GOT3 (cell line): ENCODE results near the gene UCP2.
"Not testable (repeated sequence)": the region's sequence is repeated elsewhere in the genome, so short reads cannot be mapped to it uniquely, and the experiment has no call there.

Experiments used
- DNase-seq: peaks from one replicate; lab custom pipeline; 2025; ENCODE audit warnings: mixed read lengths; lab: John Stamatoyannopoulos, UW

Gene UCP2

DNA sequence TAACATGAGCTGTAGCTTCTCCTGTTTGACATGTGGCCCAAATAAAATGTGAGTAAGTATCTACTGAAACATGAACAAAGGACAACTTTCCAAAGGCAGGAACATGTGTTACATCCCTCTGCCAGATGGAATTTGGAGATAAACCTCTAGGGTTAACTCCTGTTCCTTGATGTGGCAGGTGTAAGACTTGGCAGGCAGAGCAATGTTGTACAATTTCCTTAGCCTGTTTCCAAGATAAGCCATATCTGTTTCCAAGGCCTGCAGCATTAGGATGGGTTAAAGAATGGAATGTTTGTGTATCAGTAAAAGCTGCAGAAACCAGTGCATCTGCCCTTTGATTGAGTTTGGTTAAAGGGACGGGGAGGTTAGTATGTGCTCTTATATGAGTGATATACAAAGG lies 40.6 kb downstream of the UCP2 start:
- no peak for DNase-seq

DNA sequence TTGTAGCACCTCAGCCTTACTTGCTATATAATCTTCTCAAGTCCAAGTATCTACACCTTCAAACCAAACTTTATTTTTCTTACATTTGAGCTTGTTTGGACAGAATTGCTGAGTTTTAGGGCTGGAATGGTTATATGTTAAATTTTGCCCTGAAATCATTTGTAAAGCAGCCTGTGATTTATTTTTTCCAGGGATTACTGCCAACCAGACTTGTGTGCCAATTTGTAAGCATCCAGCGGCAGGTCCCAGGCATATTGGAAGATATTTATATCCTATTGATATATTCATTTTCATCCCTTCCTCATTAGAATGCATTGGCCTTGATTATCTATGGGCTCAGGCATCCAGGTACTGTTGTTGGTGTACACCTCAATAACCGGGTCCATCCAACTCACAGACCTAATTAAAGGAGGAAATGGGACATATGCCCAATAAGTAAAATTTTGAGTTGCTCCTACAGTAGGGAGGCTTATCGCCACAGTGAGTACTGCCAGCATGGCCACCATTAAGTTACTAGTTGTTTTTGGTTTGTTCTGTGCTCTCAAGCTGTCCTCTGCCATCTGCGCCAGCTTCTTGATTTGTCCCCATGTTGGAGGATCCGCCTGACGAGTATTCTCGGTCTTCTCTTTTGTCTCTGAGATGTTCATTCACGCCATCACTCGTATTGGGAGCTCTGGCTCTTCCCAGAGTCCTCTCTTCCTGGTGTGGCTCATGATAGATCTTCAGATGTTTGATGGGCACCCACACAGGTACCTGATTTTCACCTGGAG lies 41.7 kb downstream of the UCP2 start:
- no peak for DNase-seq

DNA sequence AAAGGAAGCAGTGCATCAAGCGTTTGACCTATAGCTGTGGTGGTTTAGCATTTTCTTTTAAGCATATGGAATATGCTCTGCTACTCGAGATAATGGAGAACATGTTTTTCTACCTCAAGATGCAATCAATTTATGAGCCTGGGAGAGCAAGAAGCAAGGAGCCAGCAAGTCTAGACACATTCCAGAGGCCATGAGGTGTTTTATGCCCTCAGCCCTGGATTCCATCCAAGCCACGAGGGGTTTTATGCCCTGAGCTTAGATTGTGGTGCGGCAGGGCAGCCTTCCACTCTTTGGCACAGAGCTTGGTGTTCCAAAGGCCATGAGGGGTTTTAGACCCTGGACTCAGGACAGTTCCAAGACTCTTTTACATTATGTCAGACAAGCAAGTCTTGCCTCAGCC lies 43.5 kb downstream of the UCP2 start:
- DNase-seq: no peak

DNA sequence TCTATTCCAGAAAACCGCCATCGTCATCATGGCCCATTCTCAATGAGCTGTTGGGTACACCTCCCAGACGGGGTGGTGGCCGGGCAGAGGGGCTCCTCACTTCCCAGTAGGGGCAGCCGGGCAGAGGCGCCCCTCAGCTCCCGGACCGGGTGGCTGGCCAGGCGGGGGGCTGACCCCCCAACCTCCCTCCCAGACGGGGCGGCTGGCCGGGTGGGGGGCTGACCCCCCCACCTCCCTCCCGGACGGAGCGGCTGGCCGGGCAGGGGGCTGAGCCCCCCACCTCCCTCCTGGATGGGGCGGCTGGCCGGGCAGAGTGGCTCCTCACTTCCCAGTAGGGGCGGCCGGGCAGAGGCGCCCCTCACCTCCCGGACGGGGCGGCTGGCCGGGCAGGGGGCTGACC lies 46.6 kb downstream of the UCP2 start:
- DNase-seq: not testable (repeated sequence)

DNA sequence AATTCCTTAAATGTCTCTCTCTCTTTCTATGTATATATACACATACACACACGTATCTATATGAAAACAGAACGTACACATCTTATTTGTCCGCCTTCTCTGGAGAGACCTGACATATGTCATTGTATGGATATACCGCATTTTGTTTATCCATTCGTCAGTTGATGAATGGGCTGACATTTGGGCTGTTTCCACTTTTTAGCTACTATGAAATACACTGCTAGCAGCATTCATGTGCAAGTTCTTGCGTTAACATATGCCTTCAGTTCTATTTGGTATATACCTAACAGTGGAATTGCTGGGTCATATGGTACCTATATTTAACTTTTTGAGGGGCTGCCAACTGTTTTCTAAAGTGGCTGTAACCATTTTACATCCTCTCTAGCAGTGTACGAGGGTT lies 49.9 kb downstream of the UCP2 start:
- no peak for DNase-seq

DNA sequence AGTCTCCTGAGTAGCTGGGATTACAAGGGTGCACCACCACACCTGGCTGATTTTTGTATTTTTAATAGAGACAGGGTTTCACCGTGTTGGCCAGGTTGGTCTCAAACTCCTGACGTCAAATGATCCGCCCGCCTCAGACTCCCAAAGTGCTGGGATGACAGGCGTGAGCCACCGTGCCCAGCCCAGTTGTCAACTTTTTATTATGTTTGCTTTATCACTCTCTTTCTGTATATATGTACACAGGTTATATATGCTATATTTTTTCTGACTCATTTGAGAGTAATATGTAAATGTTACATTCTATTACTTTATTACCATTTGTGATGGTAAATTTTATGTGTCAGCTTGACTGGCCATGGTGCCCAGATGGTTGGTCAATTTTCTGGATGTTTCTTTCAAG lies 50.7 kb downstream of the UCP2 start:
- no peak for DNase-seq

DNA sequence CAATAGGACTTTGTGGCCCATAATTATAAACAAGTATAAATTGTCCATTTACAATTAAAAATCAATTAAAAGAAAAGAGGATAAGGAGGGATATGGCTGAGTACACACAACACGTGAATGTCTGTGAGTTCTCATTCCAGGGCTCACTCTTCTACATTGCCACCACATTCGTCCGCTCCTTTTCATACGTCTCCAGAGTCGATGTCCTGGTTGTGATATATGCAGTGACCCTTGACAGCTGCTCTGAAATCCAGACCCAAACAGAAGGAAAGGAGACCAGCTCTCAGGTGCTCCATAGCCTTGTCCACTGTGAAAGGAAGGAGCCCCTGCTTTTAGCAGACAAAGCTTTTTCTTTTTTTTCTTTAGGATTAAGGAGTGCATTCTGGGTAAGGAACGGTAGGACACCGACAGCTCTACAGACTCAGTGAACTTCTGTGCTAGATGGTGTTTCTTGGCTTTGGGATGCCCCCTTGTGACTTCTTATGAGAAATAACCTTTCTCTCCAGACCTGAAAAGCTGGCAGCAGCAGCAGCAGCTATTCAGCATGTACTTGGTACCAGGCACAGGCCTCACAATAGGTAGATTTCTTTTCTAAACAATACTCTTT lies 51.5 kb downstream of the UCP2 start:
- DNase-seq: no peak

DNA sequence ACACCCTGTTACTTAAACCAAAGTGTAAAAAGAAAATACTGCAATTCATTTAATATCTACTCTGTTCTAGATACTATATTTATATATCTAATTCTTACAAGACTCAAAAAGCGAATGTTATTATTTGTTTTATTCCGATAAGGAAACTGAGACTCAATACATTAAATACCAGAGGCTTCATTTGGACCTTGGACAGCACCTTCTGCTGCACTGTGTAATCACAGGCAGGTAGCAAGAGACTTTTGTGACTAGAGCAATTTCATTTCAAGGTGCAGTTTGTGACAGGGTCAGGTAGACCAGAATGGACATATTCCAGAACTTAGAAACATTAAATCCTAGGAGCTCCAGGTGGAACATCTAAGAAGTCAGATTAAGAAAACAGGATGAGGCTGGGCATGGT lies 53.3 kb downstream of the UCP2 start:
- DNase-seq: no peak
